HG03571 (cell line): ENCODE data around the gene GDPD4.

Experiments
- ATAC-seq: cut with Tn5 transposase; IDR thresholded peaks from one replicate; pipeline ENCODE4 v1.9.1; 2021; ENCODE audit not compliant: unreplicated experiment

The GDPD4 gene

GRCh38 chr11:77191823-77192495 is 109.5 kb downstream of the GDPD4 start:
- ATAC-seq = no peak

GRCh38 chr11:77191429-77191822 is 110.1 kb downstream of the GDPD4 start:
- ATAC-seq = no peak

GRCh38 chr11:77190331-77191075 is 111.0 kb downstream of the GDPD4 start:
- no peak for ATAC-seq

- no peak for ATAC-seq
These were observed 111.8 kb downstream of the GDPD4 start for GRCh38 chr11:77189588-77190210.

GRCh38 chr11:77188633-77189491 is 112.6 kb downstream of the GDPD4 start:
- no peak for ATAC-seq

GRCh38 chr11:77187776-77188632 is 113.5 kb downstream of the GDPD4 start:
- no peak for ATAC-seq

GRCh38 chr11:77187111-77187750 is 114.3 kb downstream of the GDPD4 start:
- ATAC-seq = no peak

- no peak for ATAC-seq
These were observed 115.2 kb downstream of the GDPD4 start for GRCh38 chr11:77186302-77186701.

- no peak for ATAC-seq
These were observed 117.2 kb downstream of the GDPD4 start for GRCh38 chr11:77184136-77184860.

- ATAC-seq = no peak
These were observed 118.0 kb downstream of the GDPD4 start for GRCh38 chr11:77183431-77183984.

GRCh38 chr11:77182542-77183430 is 118.7 kb downstream of the GDPD4 start:
- ATAC-seq = no peak

- ATAC-seq = no peak
These were observed 119.5 kb downstream of the GDPD4 start for GRCh38 chr11:77181799-77182541.

GRCh38 chr11:77181226-77181625 is 120.3 kb downstream of the GDPD4 start:
- ATAC-seq = no peak

GRCh38 chr11:77180346-77180745 is 121.1 kb downstream of the GDPD4 start:
- ATAC-seq = no peak

- ATAC-seq = no peak
These were observed 121.8 kb downstream of the GDPD4 start for GRCh38 chr11:77179681-77180080.

- ATAC-seq = no peak
These were observed 122.4 kb downstream of the GDPD4 start for GRCh38 chr11:77179048-77179447.

GRCh38 chr11:77178150-77178549 is 123.3 kb downstream of the GDPD4 start:
- ATAC-seq = no peak
